Liver (tissue), 9 donors: ENCODE measurements around the gene HORMAD2. TPM values are rescaled to one million over a fixed set of nuclear protein-coding genes. Genes with fewer than 3 reads are reported as not detected.

Experiments used
- DNase-seq: peaks from one replicate; pipeline ENCODE4 v3.0.0-alpha.2; 2017; ENCODE audit warnings: low spot score
- H3K27ac ChIP-seq, 2 donors: one replicate each; pipeline ENCODE4 v1.7.0; 2013; ENCODE audit warnings: inconsistent platforms in 2 of 2, low read length in 2 of 2, control low read depth in 1 of 2, low read depth in 1 of 2, mild to moderate bottlenecking in 1 of 2
- H3K27me3 ChIP-seq, 4 donors: one replicate each; pipeline versions ENCODE4 v1.6.1 to v1.7.0; 2013; ENCODE audit warnings: low read length in 3 of 4, inconsistent platforms in 1 of 4, mild to moderate bottlenecking in 1 of 4, moderate library complexity in 1 of 4; ENCODE audit not compliant: control insufficient read depth in 4 of 4, insufficient read depth in 4 of 4
- H3K36me3 ChIP-seq, 4 donors: one replicate each; pipeline versions ENCODE4 v1.6.1 to v1.7.0; 2013; ENCODE audit warnings: low read length in 3 of 4, mild to moderate bottlenecking in 3 of 4, low read depth in 1 of 4, moderate library complexity in 1 of 4; ENCODE audit not compliant: control insufficient read depth in 4 of 4, insufficient read depth in 3 of 4
- H3K4me1 ChIP-seq, 4 donors: one replicate each; pipeline versions ENCODE4 v1.6.1 to v1.7.0; 2013; ENCODE audit warnings: low read length in 3 of 4, mild to moderate bottlenecking in 3 of 4, moderate library complexity in 1 of 4; ENCODE audit not compliant: control insufficient read depth in 4 of 4, insufficient read depth in 4 of 4
- H3K4me3 ChIP-seq, 3 donors: one replicate each; pipeline versions ENCODE4 v1.6.1 to v1.7.0; 2013; ENCODE audit warnings: low read length in 3 of 3, control low read depth in 1 of 3, low read depth in 1 of 3, mild to moderate bottlenecking in 1 of 3
- H3K9ac ChIP-seq, 2 donors: one replicate each; pipeline ENCODE4 v1.7.0; 2013; ENCODE audit warnings: low read length in 2 of 2, mild to moderate bottlenecking in 2 of 2, moderate library complexity in 2 of 2, control low read depth in 1 of 2, low read depth in 1 of 2
- H3K9me3 ChIP-seq, 4 donors: one replicate each; pipeline versions ENCODE4 v1.6.1 to v1.7.0; 2013; ENCODE audit warnings: low read length in 3 of 4; ENCODE audit not compliant: control insufficient read depth in 4 of 4
- EGR1 ChIP-seq, 2 donors: IDR thresholded peaks; 2 replicates each; pipeline ENCODE4 v1.6.1; 2016 to 2018; ENCODE audit warnings: antibody characterized with exemption in 2 of 2, low read depth in 2 of 2
- FOXA1 ChIP-seq: IDR thresholded peaks from 2 replicates; pipeline ENCODE4 v1.6.1; 2016; ENCODE audit warnings: antibody characterized with exemption
- FOXA2 ChIP-seq: IDR thresholded peaks from 2 replicates; pipeline ENCODE4 v1.6.1; 2016; ENCODE audit warnings: antibody characterized with exemption
- GABPA ChIP-seq, 2 donors: IDR thresholded peaks in 1 of 2; conservative IDR thresholded peaks in 1 of 2; 2 replicates each; pipeline ENCODE4 v1.6.1; 2016; ENCODE audit warnings: antibody characterized with exemption in 2 of 2, mild to moderate bottlenecking in 1 of 2, moderate library complexity in 1 of 2
- HNF4A ChIP-seq, 2 donors: conservative IDR thresholded peaks; 2 replicates each; pipeline ENCODE4 v1.6.1; 2016; ENCODE audit warnings: antibody characterized with exemption in 2 of 2, mild to moderate bottlenecking in 2 of 2
- HNF4G ChIP-seq: IDR thresholded peaks from 2 replicates; pipeline ENCODE4 v1.6.1; 2016; ENCODE audit warnings: antibody characterized with exemption
- JUND ChIP-seq, 2 donors: IDR thresholded peaks; 2 replicates each; pipeline ENCODE4 v1.6.1; 2016; ENCODE audit warnings: antibody characterized with exemption in 2 of 2
- MAX ChIP-seq: IDR thresholded peaks from 2 replicates; pipeline ENCODE4 v1.6.1; 2016; ENCODE audit warnings: antibody characterized with exemption
- NR2F2 ChIP-seq: IDR thresholded peaks from 2 replicates; pipeline ENCODE4 v1.6.1; 2016; ENCODE audit warnings: antibody characterized with exemption
- RAD21 ChIP-seq, 2 donors: IDR thresholded peaks; 2 replicates each; pipeline ENCODE4 v1.6.1; 2016; ENCODE audit warnings: antibody characterized with exemption in 2 of 2, mild to moderate bottlenecking in 2 of 2
- REST ChIP-seq: IDR thresholded peaks from 2 replicates; pipeline ENCODE4 v1.6.1; 2016; ENCODE audit warnings: antibody characterized with exemption, mild to moderate bottlenecking
- RXRA ChIP-seq, 2 donors: IDR thresholded peaks; 2 replicates each; pipeline ENCODE4 v1.6.1; 2017 to 2018; ENCODE audit warnings: antibody characterized with exemption in 2 of 2, mild to moderate bottlenecking in 1 of 2
- SP1 ChIP-seq: IDR thresholded peaks from 2 replicates; pipeline ENCODE4 v1.6.1; 2018; ENCODE audit warnings: antibody characterized with exemption, mild to moderate bottlenecking
- TAF1 ChIP-seq: conservative IDR thresholded peaks from 2 replicates; pipeline ENCODE4 v1.6.1; 2016; ENCODE audit warnings: antibody characterized with exemption, mild to moderate bottlenecking
- YY1 ChIP-seq: IDR thresholded peaks from 2 replicates; pipeline ENCODE4 v1.6.1; 2016; ENCODE audit warnings: antibody characterized with exemption, mild to moderate bottlenecking
- WGBS: extraction: QIAGEN DNeasy Blood & Tissue Kit; methylation state at CpG from one replicate; pipeline ENCODE4 v1.1.7; 2013; 5-methylcytosine and 5-hydroxymethylcytosine counted together
- polyA plus RNA-seq, 2 donors: library from polyadenylated mRNA; stranded (reverse) in 1 of 2; unstranded in 1 of 2; fragments of 200-250 nt in 1 of 2; fragments of >200 nt in 1 of 2; fragmentation: Nextera tagmentation in 1 of 2; extraction: Ambion mirVana in 1 of 2; gene quantifications; one replicate each; pipeline versions ENCODE4 v1.2.1 to v1.2.3, GENCODE V29; 2013 to 2015
- total RNA-seq, 2 donors: library from RNA; depleted of rRNA; stranded (reverse); fragments of >200 nt; gene quantifications; one replicate each; pipeline ENCODE4 v1.2.3, GENCODE V29; 2014
- TF ChIP-seq, protein P1 (sequence below): IDR thresholded peaks from 2 replicates; pipeline ENCODE4 v1.6.1; 2016; ENCODE audit warnings: antibody characterized with exemption
- TF ChIP-seq, protein P2 (sequence below): IDR thresholded peaks from 2 replicates; pipeline ENCODE4 v1.6.1; 2016; ENCODE audit warnings: antibody characterized with exemption
- TF ChIP-seq, protein P3 (sequence below): fragments of 150-350 bp; IDR thresholded peaks from 2 replicates; pipeline ENCODE4 v1.5.1; 2017; ENCODE audit warnings: improper control_type of control experiment, low read depth, low read length; ENCODE audit not compliant: missing input control
- donor health status: healthy.
- donor health status: healthy.
- donor health status: healthy.
- donor health status: healthy.
- donor health status: healthy.

The HORMAD2 gene
- total and polyA plus RNA-seq, 4 donors: 0.44 to 2.8 (median 0.47) TPM; not detected in 1

DNA sequence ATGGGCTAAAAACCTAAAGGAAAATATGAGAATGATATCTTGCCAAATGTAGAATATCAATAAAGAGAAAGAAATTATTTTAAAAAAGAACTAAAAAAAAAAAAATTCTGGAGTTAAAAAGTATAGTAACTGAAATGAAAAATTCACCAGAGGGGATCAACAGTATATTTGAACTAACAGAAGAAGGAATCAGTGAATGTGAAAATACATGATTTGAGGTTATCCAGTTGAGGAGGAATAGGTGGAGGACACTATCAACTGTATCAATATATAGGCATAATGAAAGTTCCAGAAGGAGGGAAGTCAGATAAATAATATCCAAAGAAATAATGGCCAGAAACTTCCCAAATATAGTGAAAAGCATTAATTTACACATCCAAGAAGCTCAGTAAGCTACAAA, 16.1 kb upstream of the HORMAD2 start:
- no peak for DNase-seq
- H3K4me3 ChIP-seq: no peak overlapping the region
- no peaks in the 10 kb centered on the region for H3K36me3 ChIP-seq
- H3K4me1 ChIP-seq: no peaks in the 10 kb centered on the region
- no peak overlapping the region for H3K27ac ChIP-seq
- no peak for TF ChIP-seq RAD21 (IDR thresholded peaks at IDR 0.05)
- no peak for TF ChIP-seq HNF4G
- no peak for TF ChIP-seq FOXA1
- TF ChIP-seq, protein P1, sequence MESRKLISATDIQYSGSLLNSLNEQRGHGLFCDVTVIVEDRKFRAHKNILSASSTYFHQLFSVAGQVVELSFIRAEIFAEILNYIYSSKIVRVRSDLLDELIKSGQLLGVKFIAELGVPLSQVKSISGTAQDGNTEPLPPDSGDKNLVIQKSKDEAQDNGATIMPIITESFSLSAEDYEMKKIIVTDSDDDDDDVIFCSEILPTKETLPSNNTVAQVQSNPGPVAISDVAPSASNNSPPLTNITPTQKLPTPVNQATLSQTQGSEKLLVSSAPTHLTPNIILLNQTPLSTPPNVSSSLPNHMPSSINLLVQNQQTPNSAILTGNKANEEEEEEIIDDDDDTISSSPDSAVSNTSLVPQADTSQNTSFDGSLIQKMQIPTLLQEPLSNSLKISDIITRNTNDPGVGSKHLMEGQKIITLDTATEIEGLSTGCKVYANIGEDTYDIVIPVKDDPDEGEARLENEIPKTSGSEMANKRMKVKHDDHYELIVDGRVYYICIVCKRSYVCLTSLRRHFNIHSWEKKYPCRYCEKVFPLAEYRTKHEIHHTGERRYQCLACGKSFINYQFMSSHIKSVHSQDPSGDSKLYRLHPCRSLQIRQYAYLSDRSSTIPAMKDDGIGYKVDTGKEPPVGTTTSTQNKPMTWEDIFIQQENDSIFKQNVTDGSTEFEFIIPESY: no peak
- no peak for TF ChIP-seq NR2F2
- no peak for TF ChIP-seq RXRA (IDR thresholded peaks at IDR 0.05)
- no peak for TF ChIP-seq TAF1
- no peak for TF ChIP-seq JUND (IDR thresholded peaks at IDR 0.05)
- no peak for TF ChIP-seq GABPA (IDR thresholded peaks at IDR 0.05 in 1 of 2, conservative IDR thresholded peaks at IDR 0.05 in 1 of 2)
- TF ChIP-seq MAX: no peak
- TF ChIP-seq, protein P2, sequence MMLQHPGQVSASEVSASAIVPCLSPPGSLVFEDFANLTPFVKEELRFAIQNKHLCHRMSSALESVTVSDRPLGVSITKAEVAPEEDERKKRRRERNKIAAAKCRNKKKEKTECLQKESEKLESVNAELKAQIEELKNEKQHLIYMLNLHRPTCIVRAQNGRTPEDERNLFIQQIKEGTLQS: no peak
- no peak for TF ChIP-seq YY1
- no peak for TF ChIP-seq EGR1 (IDR thresholded peaks at IDR 0.05; ENCODE audit: low read depth in 2 of 2)
- no peak for TF ChIP-seq FOXA2
- TF ChIP-seq SP1: no peak
- no peak for TF ChIP-seq HNF4A (conservative IDR thresholded peaks at IDR 0.05)
- TF ChIP-seq REST: no peak
- TF ChIP-seq, protein P3, sequence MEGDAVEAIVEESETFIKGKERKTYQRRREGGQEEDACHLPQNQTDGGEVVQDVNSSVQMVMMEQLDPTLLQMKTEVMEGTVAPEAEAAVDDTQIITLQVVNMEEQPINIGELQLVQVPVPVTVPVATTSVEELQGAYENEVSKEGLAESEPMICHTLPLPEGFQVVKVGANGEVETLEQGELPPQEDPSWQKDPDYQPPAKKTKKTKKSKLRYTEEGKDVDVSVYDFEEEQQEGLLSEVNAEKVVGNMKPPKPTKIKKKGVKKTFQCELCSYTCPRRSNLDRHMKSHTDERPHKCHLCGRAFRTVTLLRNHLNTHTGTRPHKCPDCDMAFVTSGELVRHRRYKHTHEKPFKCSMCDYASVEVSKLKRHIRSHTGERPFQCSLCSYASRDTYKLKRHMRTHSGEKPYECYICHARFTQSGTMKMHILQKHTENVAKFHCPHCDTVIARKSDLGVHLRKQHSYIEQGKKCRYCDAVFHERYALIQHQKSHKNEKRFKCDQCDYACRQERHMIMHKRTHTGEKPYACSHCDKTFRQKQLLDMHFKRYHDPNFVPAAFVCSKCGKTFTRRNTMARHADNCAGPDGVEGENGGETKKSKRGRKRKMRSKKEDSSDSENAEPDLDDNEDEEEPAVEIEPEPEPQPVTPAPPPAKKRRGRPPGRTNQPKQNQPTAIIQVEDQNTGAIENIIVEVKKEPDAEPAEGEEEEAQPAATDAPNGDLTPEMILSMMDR: no peak
- no peaks in the 10 kb centered on the region for H3K9me3 ChIP-seq
- no peaks in the 10 kb centered on the region for H3K27me3 ChIP-seq
- H3K9ac ChIP-seq: no peak overlapping the region

GRCh38 chr22:30073743-30074142, 6.5 kb upstream of the HORMAD2 start:
- Histone ChIP-seq H3K4me3 (no peak overlapping the region), H3K27ac (no peak overlapping the region), H3K9me3 (no peaks in the 10 kb centered on the region), H3K27me3 (no peaks in the 10 kb centered on the region), H3K36me3 (no peaks in the 10 kb centered on the region), H3K9ac (no peak overlapping the region), H3K4me1 (no peaks in the 10 kb centered on the region)
- WGBS: 88% methylated on average over 2 of the region's 2 CpGs
- TF ChIP-seq FOXA1 (no peak), FOXA2 (no peak), HNF4G (no peak), GABPA (IDR thresholded peaks at IDR 0.05 in 1 of 2, conservative IDR thresholded peaks at IDR 0.05 in 1 of 2) (no peak), HNF4A (conservative IDR thresholded peaks at IDR 0.05) (no peak), JUND (IDR thresholded peaks at IDR 0.05) (no peak), TAF1 (no peak), EGR1 (IDR thresholded peaks at IDR 0.05; ENCODE audit: low read depth in 2 of 2) (no peak), MAX (no peak)
- TF ChIP-seq, protein P3: no peak
- no peak for DNase-seq
